ENCODE results near the gene GJB2.

DNA sequence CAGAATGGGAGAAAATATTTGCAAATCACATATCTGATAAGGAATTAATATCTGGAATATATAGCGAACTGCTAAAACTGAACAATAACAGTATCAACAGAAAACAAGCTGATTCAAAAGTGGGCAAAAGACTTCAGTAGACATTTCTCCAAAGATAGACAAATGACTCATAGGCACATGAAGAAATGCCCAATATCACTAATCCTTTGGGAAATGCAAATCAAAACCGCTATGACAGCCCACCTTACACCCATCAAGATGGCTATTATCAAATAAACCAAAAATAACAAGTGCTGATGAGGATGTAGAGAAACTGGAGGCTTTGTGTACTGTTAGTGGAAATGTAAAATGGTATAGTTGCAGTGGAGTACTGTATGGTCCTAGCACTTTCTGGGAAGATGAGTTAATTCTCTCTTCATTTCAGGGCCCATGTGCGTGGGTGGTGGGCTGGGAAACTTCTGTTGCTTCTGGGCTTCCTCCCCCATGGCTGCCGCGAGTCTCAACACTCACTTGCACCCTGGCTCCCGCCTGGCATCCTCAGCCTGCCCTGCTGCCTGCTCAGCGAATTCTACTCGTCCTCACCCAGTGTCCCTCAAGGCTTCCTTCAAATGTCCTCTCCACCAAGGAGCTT lies 19.5 kb downstream of the GJB2 start:
- TF ChIP-seq, protein P1, sequence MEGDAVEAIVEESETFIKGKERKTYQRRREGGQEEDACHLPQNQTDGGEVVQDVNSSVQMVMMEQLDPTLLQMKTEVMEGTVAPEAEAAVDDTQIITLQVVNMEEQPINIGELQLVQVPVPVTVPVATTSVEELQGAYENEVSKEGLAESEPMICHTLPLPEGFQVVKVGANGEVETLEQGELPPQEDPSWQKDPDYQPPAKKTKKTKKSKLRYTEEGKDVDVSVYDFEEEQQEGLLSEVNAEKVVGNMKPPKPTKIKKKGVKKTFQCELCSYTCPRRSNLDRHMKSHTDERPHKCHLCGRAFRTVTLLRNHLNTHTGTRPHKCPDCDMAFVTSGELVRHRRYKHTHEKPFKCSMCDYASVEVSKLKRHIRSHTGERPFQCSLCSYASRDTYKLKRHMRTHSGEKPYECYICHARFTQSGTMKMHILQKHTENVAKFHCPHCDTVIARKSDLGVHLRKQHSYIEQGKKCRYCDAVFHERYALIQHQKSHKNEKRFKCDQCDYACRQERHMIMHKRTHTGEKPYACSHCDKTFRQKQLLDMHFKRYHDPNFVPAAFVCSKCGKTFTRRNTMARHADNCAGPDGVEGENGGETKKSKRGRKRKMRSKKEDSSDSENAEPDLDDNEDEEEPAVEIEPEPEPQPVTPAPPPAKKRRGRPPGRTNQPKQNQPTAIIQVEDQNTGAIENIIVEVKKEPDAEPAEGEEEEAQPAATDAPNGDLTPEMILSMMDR (conservative IDR thresholded peaks at IDR 0.05; ENCODE audit: low read length) = no peak
- no peak for TF ChIP-seq EZH2phosphoT487 (IDR thresholded peaks at IDR 0.05; ENCODE audit: borderline replicate concordance)

Data from Loucy (cell line).